HG03442 (cell line): Measurements from ENCODE around the gene SS18L1.
"Not testable (repeated sequence)": the region's sequence is repeated elsewhere in the genome, so short reads cannot be mapped to it uniquely, and the experiment has no call there.

ENCODE experiments used
- ATAC-seq: cut with Tn5 transposase; IDR thresholded peaks from one replicate; pipeline ENCODE4 v1.9.1; 2021; ENCODE audit warnings: mild to moderate bottlenecking, moderate library complexity; ENCODE audit not compliant: unreplicated experiment

The SS18L1 gene

DNA sequence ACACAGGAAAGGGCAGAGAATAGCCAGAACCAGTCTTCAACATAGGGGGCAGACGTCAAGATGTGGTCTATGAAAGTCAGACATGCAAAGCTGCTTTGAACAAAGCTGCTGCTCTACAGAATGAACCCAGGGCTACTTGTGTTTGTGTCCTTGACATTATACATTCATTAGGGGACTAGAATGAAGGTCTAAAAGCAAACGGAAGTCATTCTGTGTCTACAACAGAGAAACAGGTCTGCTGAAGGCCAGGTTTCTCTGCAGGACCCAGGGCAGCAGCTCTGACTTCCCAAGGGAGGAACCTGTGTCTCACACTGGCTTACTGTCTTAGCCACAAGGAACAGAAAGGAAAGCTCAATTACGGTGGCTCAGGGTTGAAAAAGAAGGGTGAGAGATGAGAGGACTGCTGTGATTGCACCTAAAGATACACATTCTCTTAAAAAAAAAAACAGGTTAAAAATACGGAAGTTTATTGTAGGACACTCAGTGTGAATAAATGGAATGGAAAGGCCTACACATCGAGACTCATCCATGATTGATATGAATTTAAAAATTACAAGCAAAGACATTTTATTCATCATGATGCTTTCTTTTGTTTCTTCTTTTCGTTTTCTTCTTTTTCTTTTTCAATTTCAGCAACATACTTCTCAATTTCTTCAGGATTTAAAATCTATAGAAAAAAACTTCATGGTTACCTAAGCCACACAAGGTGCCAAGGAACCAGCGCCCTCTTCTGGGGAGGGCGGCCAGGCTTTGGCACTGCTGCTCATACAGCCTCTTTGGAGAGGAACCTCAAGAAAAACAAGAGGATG lies 7.1 kb upstream of the SS18L1 start:
- ATAC-seq, result no peak

DNA sequence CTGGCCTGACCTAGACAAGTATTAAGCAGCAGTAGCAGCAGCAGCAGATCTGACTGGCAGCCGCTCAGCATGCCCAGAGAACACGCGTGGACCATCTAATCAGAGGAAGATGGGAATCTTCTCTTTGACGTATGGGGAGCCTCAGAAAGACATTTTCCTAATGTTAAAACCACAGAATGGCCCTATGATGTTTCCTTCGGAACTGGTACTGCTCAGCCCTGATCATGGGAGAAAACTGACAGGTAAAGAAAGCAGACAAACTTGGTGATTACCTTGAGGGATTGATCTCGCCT lies 6.5 kb upstream of the SS18L1 start:
- no peak for ATAC-seq

DNA sequence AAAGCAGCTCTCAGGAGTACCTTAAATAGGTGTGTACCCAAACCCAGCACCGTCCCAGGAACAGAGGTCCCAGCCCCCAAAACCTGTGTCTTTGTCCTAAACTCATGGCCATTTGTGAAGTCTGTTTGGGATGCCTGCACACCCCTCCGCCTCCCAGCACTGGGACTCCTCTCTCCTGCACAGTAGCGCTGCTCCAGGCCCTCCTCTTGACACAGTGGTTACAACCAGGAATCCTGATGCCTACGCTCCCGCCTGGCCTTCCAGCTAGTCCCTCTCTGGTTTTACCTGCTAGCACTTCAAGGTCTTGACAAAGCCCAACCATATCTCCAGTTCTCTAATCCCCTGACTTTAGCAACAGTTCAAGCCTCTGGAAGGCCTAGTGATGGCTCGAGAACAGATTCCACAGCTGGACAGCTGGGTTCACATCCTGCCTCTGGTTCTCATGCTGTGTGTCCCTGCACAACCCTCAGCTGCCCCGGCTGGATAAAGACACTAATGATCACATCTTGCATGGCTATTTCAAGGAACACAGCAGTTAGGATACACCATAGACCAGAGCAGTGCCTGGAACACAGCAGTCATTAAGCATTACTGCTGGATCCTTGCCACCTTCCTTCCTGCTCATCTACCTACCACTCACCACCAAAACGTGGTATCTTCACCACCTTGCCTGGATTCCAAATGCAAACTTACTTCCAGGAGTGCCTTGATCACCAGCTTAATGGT lies 5.9 kb upstream of the SS18L1 start:
- ATAC-seq, result no peak

DNA sequence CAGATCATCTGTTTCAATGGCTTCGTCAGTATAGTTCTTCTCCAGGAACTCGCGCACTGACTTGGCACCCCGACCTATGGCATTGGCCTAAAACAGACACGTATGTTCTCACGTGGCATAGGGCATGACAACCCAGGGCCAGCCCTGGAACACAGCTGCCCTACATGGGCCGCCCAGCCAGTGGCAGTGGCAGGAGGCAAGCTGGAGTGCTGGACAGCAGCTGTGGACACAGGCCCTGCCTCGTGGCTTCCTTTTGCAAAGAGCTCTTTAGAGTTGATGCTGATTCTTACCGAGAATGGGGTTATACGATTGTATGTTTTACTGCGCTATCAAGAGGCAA lies 5.4 kb upstream of the SS18L1 start:
- ATAC-seq, result no peak

DNA sequence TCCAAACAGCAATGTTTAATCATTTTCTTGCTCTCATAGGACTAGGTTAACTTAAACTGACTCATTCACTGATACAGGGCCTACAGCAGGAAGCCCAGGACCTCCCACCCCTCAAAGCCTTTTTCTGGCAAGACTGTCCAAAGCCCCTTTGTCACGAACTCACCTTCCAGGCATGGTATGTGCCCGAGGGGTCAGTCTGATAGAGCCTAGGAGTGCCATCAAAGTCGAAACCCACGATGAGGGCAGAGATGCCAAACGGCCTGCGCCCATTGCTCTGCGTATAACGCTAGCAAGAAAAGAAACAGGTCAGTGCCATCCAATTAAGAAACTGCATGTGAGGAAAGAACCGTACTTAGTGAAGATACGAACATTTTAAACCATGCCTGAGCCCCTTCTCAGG lies 4.7 kb upstream of the SS18L1 start:
- no peak for ATAC-seq

DNA sequence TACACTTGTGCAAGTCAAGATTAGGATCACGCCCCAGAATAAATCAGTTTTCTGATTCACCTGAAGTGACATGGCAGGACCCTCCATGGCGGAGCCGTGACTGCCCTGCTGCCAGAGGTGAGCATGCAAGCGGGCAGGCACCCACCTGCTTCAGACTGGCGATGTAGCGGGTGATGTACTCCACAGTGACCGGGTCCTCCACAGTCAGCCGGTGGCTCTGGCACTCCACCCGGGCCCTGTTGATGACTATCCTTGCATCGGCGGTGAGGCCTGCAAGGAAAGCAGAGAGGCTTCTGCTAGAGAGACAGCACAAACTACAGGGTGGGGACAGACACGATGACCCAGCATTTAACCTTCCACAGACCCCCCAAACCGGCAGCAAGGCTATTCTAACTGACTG lies 3.9 kb upstream of the SS18L1 start:
- ATAC-seq, result no peak

DNA sequence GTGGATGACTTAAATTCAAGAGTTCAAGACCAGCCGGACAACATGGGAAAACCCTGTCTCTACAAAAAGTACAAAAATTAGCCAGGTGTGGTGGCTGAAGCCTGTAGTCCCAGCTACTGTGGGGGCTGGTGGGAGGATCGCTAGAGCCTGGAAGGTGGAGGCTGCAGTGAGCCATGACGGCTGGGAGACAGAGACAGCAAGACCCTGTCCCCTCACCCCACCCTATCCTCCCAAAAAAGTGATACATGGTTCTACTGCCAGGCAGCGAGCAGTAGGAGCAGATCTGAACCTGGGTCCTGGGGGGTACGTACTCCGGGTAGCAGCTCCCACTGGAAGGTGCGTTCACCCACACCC lies 2.5 kb upstream of the SS18L1 start:
- ATAC-seq, result no peak

DNA sequence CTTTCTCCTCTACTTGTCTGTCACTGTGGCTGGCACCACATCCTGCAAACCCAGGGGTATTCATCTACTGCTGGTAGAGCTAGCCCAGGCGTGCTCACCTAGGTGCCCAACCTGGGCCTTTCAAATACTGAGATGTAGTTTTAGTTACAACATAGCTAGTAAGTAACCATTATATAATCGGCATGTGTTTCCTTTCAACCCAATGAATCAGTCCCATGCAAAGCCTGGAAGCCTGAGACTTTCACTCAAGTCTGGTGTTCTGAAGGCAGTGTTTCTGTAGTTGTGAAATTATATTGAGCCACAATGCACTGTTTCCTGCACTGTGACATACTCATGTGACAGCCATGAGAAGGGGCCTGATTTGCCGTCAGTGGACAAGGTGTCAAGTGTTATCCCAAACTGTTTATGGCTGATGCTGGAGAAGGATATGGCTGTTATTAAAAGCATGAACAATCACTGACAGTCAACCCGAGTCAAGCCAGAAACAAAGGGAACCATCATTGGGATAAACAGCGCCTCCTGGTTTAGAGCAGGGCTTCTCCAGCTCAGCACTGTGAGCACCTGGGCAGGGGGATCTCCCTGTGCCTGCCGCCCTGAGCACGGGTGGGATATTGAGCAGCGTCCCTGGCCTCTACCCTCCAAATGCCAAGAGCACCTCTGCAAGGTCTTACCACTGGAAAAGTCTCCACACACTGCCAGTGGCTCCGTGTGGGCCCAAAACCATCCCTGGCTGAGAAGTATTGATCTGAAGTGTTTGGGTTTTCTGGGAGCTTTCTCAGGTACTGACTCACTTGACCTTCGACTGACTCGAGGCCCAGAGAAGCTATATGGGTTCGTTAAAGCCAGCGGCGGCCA lies 1.9 kb upstream of the SS18L1 start:
- ATAC-seq, result no peak

DNA sequence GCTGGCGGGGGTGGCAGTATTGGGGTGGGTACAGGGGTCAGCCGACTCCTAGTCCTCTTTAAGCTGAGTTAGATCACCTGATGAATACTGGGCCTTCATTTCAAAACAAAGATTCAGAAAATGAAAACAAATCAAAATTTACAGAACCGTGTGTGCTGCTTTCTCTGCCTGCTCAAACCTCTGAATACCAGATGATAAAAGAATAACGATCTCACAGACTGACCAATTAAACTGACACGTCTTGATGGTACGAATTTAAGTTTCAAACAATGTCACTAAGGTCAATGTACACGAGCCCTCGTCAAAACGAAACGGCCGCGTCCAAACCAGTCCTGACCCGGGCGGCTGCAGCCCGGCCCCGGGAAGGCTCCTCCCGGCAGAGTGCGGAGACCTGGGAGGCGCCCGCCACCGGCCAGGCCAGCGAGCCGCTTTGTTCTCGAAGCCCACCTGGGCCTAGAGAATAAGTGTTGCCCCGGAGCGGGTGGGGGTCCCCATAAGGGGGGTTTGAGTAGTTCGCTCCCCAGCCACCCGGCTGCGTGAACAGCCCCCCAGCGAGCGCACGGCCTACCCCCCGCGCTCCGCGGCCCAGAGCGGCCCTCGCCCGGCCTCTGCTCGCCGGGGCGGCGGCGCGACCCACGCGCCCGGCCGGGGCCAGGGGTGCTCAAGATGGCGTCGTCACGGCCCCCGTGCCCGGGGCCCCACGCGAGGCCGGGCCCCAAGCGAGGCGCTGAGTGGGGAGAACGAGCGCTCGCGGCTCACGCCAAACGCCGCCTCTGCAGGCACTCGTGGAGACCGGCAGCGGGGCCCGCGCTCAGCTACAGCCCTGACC lies 1.1 kb upstream of the SS18L1 start:
- peak; percentile 21 for ATAC-seq

DNA sequence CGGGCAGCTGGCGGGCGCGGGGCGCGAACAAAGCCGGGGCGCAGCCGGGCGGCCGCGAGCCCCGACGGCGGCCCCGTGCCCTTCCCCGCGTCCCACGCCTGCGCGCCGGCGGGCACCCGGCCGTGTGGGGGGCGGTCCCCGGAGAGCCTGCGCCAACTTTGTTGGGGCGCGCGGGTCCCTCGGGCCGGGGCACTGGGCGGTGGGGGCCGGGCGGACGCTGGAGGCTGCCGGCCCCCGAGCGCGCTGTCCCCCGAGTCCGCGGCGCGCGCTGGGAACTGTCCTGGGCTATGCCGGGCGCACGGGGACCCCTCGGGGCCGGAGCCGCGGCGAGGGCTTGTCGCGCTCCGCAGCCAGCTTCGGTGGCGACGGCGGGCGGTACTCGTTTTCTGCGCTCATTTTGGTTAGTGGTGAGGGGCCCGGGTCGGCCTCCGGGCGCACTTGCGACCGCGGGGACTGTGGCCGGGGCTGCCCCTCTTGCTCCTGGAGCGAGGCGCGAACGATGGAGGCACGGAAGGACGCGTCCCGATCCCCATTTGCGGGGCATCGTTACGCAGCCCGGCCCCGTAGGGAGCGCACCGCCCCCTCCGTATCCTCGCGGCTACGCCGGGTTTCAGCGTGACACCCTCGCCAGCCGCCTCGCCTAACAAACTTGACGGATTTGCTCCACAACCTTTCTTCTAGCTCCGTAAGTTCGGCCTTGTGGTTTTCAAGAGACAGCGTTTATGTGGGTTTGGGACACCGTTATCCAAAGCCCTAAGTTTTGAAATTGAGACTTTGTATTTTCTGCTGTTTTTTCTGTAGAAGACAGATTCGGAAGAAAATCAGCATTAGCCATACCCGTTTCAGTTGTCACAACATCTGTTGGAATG lies 622 bp downstream of the SS18L1 start:
- ATAC-seq, result peak; percentile 22

DNA sequence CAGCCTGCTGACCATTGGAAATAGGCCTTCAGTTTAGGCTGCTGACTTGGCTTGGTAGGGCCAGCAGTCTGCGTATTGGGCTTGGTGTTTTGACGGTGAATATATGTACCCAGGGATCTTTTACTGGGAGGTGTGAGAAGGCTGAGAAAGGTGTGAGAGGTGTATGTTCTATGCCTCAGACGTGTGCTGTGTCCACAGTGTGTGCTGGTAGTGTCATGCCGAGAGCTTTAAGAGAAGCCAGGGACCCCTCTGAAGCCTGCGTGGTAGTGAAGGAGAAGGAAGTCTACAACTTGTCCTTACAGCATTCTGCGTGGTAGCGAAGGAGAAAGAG lies 2.1 kb downstream of the SS18L1 start:
- no peak for ATAC-seq

DNA sequence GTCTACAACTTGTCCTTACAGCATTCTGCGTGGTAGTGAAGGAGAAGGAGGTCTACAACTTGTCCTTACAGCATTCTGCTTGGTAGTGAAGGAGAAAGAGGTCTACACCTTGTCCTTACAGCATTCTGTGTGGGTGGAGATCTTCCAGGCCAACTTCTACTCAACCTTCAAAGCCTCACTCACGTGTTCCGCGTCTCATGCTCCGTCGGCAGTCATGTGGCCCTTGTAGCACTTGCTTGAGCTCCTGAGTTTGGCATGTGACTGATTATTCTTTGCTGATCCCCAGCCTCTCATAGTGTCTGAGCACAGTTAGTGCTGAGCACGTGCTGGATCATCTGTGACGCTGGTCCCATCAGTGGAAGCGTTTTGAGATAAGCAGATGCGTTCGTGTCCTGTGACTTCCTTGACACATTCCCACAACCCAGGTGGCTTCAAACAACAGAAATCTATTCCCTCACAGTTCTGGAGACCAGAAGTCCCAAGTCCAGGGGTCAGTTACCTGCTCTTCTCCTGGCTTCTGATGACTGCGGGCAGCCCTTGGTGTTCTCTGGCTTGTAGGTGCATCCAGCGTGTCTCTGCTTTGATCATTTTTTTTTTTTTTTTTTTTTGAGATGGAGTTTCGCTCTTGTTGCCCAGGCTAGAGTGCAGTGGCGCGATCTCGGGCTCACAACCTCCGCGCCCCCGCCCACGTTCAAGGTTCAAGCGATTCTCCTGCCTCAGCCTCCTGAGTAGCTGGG lies 2.6 kb downstream of the SS18L1 start:
- no peak for ATAC-seq

DNA sequence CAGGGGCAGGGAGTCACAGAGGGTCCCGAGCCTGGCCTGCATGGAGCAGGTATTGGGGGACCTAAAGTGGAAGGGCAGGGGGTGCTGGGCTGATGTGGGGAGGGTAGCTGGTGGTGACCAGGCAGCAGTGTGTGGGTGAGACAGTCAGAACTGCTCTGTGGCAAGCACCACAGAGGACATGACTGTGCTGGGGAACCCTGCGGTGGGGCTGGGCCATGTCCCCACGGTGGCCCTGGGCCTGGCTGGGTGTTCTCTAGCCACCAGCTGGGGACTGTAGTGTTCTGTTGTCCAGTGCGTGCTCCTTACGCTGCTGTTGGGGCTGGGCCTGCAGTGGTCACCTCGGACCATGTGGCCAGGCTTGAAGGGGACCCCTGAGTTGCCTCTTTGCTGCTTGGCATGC lies 3.6 kb downstream of the SS18L1 start:
- no peak for ATAC-seq

DNA sequence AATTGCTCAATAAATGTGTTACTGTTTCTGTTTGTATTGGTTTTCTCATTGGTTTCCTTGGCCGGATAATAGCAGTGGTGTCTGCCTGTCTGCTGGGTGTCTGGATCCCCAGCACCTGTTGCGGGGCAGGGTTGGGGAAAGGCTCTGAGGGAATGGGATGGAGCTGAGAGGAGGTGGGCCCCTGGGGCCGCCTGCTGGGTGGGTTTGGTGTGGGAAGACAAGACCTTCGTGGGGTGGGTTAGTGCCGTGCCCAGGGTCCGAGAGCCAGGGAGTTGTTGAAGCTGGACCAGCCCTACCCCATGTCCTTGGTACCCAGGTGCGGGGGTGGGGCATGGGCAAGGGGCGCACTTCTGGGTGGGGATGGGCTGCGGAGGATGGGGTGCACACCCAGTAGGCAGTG lies 4.0 kb downstream of the SS18L1 start:
- ATAC-seq, result no peak

DNA sequence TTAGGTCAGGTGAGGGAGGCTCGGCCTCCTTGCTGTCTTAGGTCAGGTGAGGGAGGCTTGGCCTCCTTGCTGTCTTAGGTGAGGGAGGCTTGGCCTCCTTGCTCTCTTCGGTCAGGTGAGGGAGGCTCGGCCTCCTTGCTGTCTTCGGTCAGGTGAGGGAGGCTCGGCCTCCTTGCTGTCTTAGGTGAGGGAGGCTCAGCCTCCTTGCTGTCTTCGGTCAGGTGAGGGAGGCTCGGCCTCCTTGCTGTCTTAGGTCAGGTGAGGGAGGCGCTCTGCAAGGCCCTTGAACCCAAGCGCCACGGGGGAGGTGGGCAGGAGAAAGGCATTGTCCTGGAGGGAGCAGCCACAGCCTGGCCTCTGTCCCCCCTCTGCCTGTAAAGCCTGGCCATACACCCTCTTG lies 4.8 kb downstream of the SS18L1 start:
- not testable (repeated sequence) for ATAC-seq

DNA sequence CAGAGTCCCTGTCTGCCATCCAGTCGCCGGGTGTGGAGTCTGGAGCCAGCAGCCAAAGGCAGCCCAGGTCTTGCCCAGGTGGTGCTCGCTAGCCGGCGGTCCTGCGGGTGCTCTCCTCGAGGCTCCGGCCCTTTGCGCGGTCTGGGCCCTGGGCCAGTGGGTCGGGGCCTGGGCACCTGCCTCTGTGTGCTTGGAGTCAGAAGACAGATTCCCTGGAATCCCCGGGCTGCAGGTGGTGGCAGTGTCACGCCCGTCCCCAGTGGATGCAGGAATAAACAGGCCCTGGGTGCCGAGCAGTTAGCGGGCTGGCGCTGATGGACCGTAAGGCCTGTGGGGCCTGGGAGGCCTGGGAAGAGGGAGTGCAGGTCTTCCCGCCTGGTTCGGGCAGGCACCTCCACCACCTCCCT lies 5.3 kb downstream of the SS18L1 start:
- no peak for ATAC-seq

DNA sequence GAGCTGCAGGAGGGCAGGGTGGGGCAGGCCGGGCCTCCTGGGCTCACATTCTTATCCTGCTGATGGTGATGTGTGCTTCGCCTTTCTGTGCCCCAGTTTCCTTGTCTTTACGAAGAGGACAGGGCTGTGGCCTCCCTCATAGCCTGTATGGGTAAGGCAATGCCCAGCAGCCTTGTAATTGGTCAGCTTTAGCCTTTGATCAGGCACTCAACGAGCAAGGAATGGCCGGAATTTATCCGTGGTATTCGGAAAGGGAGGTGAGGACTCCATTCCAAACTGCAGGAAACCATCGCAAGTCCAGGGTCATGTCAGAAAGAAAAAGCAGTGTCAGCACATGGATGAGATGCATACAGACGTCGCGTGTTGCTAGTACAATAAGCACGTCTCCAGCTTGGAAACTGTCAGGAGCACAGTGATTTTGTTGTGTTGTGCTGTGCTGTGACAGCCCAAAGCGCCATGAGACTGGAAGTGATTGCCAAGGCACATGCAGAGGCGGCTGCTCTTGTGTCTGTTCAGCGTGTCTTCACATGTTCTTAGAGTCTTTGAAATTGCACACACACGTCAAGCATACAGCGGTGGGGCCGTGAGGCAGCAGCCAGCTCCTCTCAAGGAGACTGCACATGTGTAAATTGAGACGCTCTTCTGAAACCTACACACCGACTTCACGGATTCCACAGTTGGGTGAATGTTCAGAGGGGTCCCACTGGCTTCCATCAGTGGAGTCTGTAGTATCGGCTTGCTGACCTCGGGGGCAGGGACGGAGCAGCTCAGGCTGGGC lies 6.2 kb downstream of the SS18L1 start:
- no peak for ATAC-seq

DNA sequence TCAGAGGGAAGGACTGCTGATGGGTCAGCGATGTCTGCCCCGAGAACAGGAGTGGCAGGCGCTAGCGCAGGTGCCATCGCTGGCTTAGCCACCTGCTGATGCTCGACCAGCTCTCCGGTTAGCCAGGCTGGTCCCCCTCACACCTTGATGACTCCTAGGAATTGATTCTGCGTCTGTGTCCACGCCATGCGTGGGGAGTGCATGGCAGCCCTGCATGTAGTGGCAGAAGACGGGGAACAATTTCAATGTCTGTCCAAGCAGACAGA lies 6.7 kb downstream of the SS18L1 start:
- ATAC-seq, result no peak

DNA sequence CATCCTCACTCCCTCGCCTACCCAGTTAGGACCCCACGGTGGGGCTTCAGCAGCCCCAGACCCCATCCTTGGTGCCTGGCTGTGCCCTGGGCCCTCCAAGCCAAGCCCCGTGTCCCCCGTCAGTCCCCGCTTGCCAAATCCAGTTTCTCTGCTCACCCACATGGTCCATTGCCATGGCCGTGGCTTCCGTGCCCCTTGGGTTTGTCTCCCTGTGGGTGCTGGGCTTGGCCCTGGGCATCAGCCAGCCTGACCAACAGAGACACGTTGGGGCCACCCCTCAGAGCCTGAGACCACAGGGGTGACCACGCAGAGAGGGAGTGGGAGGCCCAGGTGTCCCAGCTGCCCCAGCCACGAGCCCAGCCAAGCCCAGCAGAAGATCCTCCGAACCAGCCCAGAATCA lies 7.7 kb downstream of the SS18L1 start:
- ATAC-seq, result no peak
